Osteocyte (in vitro differentiated cells): ENCODE data around the gene GNB5. TPM values are rescaled to one million over a fixed set of nuclear protein-coding genes. Genes with fewer than 3 reads are reported as not detected.
A peak's percentile ranks its signal among the peaks of the same experiment; 100 is the strongest.
"Not testable (repeated sequence)": the region's sequence is repeated elsewhere in the genome, so short reads cannot be mapped to it uniquely, and the experiment has no call there.

Experiments used
- DNase-seq: peaks from one replicate; pipeline ENCODE4 v3.0.0; 2021; ENCODE audit warnings: mixed read lengths; ENCODE audit not compliant: unreplicated experiment; ENCODE audit errors: extremely low spot score
- H3K27ac Mint-ChIP-seq: one replicate; pipeline ENCODE4 v1.8.0; 2021; ENCODE audit warnings: mild to moderate bottlenecking, mixed read lengths; ENCODE audit not compliant: unreplicated experiment
- H3K27me3 Mint-ChIP-seq: one replicate; pipeline ENCODE4 v1.8.0; 2021; ENCODE audit warnings: mixed read lengths; ENCODE audit not compliant: unreplicated experiment
- H3K36me3 Mint-ChIP-seq: one replicate; pipeline ENCODE4 v1.8.0; 2021; ENCODE audit warnings: mixed read lengths; ENCODE audit not compliant: unreplicated experiment
- H3K4me1 Mint-ChIP-seq: one replicate; pipeline ENCODE4 v1.8.0; 2021; ENCODE audit warnings: mixed read lengths; ENCODE audit not compliant: unreplicated experiment
- H3K4me3 Mint-ChIP-seq: one replicate; pipeline ENCODE4 v1.8.0; 2021; ENCODE audit warnings: mild to moderate bottlenecking, moderate library complexity, mixed read lengths; ENCODE audit not compliant: unreplicated experiment
- H3K9me3 Mint-ChIP-seq: one replicate; pipeline ENCODE4 v1.8.0; 2021; ENCODE audit warnings: mixed read lengths; ENCODE audit not compliant: unreplicated experiment
- total RNA-seq: library from RNA; stranded (reverse); gene quantifications from 2 replicates; pipeline ENCODE4 v1.2.1, GENCODE V29; 2021
- TF ChIP-seq, protein P1 (sequence below): fragments of 200-600 bp; sonication (generic); IDR thresholded peaks from 2 replicates; pipeline ENCODE4 v1.5.0; 2021; ENCODE audit warnings: antibody characterized with exemption, mild to moderate bottlenecking, moderate library complexity

Gene GNB5
- total RNA-seq, 1 donor from 2014 or later = 34.0 TPM

DNA sequence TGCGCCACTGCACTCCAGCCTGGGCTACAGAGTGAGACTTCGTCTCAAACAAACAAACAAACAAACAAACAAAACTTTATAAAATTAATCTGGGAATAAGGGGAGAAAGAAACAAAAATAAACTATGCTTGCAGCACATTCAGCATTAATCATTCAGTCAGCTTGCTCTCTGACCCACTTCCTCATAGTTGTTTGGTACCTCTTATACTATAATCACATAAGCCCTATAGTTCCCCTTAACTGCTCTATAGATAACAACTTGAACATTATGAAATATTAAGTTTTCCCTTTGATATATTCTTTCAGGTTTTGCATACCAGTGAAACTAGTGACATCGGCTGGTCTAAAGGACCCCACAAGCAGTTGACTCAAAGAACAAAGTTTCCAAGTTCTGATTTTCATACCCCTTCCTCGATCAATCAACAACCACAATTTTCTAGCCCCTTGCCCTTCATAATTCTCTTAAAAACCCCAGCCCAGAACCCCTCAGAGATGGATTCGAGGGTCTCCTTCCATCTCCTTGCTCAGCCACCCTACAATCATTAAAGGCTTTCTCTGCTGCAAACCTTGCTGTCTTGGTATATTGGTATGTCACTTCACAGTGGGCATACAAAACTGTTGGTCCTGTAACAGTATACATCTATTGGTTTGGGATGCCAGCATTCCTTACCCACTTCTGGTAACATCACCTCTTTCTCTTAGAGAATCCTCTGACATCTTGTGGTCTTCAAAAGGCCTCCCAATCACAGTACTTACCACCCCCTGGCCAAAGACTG lies 105.0 kb downstream of the GNB5 start:
- H3K36me3 Mint-ChIP-seq = peaks cover 3% of the 10 kb centered on the region
- no peak for DNase-seq
- no peak overlapping the region for H3K27ac Mint-ChIP-seq
- H3K27me3 Mint-ChIP-seq = no peaks in the 10 kb centered on the region
- H3K4me1 Mint-ChIP-seq = no peaks in the 10 kb centered on the region
- peaks cover 12% of the 10 kb centered on the region for H3K9me3 Mint-ChIP-seq
- no peak overlapping the region for H3K4me3 Mint-ChIP-seq
- TF ChIP-seq, protein P1, sequence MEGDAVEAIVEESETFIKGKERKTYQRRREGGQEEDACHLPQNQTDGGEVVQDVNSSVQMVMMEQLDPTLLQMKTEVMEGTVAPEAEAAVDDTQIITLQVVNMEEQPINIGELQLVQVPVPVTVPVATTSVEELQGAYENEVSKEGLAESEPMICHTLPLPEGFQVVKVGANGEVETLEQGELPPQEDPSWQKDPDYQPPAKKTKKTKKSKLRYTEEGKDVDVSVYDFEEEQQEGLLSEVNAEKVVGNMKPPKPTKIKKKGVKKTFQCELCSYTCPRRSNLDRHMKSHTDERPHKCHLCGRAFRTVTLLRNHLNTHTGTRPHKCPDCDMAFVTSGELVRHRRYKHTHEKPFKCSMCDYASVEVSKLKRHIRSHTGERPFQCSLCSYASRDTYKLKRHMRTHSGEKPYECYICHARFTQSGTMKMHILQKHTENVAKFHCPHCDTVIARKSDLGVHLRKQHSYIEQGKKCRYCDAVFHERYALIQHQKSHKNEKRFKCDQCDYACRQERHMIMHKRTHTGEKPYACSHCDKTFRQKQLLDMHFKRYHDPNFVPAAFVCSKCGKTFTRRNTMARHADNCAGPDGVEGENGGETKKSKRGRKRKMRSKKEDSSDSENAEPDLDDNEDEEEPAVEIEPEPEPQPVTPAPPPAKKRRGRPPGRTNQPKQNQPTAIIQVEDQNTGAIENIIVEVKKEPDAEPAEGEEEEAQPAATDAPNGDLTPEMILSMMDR = no peak

DNA sequence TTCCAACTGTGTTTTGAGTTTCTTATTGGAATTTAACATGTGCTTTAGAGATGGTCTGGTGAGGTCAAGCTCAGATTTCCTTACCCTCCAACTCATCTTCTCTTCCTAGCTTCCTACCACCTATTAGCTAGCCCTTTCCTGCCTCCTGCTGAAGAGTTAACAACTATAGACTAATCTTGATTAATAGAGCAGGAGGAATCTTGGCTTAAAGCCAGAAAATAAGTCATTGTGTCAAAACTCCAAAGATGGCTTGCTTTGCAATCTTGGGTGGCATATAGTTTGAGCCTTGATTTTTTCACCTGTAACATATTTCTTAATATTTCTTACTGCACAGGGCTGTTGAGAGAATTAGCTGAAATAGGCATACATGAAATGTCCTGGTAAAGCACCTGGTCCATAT lies 105.9 kb downstream of the GNB5 start:
- H3K27ac Mint-ChIP-seq = no peak overlapping the region
- no peaks in the 10 kb centered on the region for H3K27me3 Mint-ChIP-seq
- peaks cover 2% of the 10 kb centered on the region for H3K36me3 Mint-ChIP-seq
- TF ChIP-seq, protein P1 = no peak
- no peak for DNase-seq
- peaks cover 10% of the 10 kb centered on the region for H3K9me3 Mint-ChIP-seq
- H3K4me1 Mint-ChIP-seq = no peaks in the 10 kb centered on the region
- H3K4me3 Mint-ChIP-seq = no peak overlapping the region

DNA sequence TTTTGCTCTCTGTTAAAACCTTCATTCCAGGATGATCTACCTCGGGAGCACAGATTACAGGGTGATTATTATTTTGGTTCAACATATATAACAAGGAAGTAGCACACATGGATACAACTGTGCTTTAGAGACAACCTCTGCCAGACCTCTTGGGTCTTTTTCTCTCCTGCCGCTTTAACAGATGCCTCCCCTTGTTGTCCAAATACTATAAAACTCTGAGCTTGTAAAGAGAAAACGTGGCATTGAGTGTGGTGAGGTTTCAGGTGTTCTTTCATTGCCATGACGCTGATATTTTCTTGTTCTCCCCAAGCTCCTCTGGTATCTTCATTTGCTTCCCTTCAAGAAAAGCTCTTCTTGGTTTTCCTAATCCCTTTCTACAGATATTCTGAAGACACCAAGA lies 107.6 kb downstream of the GNB5 start:
- no peak overlapping the region for H3K4me3 Mint-ChIP-seq

DNA sequence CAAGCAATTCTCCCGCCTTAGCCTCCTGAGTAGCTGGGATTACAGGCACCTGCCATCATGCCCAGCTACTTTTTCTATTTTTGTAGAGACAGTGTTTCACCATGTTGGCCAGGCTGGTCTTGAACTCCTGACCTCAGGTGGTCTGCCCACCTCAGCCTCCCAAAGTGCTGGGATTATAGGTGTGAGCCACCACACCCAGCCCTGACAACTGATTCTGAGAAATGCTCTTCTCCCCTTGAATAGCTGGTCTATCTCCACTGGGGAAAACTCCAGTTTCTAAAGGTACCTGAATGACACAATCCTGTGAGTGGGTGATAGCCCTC lies 108.2 kb downstream of the GNB5 start:
- not testable (repeated sequence) for H3K9me3 Mint-ChIP-seq, H3K27ac Mint-ChIP-seq, H3K4me1 Mint-ChIP-seq, H3K4me3 Mint-ChIP-seq, DNase-seq, H3K27me3 Mint-ChIP-seq, H3K36me3 Mint-ChIP-seq

More for the DNA sequence above, 107.6 kb downstream of the GNB5 start:
- no peak for DNase-seq
- no peak overlapping the region for H3K27ac Mint-ChIP-seq
- H3K36me3 Mint-ChIP-seq = no peaks in the 10 kb centered on the region
- no peaks in the 10 kb centered on the region for H3K27me3 Mint-ChIP-seq
- TF ChIP-seq, protein P1 = no peak
- H3K9me3 Mint-ChIP-seq = no peaks in the 10 kb centered on the region
- peaks cover 2% of the 10 kb centered on the region for H3K4me1 Mint-ChIP-seq

DNA sequence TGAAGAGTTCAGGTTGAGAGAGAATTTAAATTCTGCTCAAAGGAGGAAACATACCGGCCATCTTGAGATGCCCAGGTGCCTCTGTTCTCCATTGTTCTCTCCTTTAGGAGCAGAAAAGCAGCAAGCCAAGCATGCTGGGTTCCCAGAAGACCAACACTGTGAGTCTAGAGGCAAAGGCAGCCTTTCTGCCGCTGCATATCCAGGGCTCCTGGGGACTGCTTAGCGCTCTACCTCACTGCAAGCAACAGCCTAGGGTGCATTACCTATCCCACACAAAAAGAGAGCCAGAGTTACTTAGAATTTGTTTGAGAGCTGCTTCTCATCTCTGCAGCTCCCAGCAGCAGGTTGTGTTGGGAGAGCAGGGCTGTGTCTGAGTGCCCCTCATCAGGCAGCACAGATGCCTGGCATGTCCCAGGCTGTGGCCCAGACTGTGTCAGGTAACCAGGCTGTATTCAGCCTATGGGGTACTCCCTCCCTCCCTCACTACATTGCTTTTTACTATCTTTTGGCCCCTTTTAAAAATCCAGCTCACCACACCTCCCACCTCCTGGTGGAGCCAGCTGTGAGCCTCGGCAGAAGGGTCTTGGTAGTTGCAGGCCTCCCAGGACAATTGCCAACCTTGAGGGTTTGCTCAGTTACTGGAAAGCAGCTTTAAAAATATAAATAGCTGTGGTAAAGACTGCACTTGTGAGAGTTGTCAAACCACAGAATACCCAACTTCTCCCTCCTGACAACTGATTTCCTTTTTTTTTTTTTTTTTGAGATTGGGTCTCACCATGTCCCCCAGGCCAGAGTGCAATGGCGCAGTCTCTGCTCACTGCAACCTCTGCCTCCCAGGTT lies 108.8 kb downstream of the GNB5 start:
- peak; percentile 54 for DNase-seq
- Mint-ChIP-seq H3K9me3 (no peaks in the 10 kb centered on the region), H3K4me3 (no peak overlapping the region), H3K36me3 (no peaks in the 10 kb centered on the region), H3K27ac (no peak overlapping the region), H3K27me3 (no peaks in the 10 kb centered on the region), H3K4me1 (peaks cover 2% of the 10 kb centered on the region)
- TF ChIP-seq, protein P1 = no peak
